Activated T-cell treated with anti-CD3 and anti-CD28 coated beads, Interleukin-2, amount 50 U/mL, for 24 hours (primary cell): ENCODE results near the gene ASPM.

Source experiments
- DNase-seq: peaks from one replicate; pipeline ENCODE4 v3.0.0-alpha.2; 2020
- H3K27ac Mint-ChIP-seq: 2 replicates; pipeline ENCODE4 v1.8.0; 2020; ENCODE audit warnings: mild to moderate bottlenecking, mixed read lengths
- H3K27me3 Mint-ChIP-seq: 2 replicates; pipeline ENCODE4 v1.8.0; 2020; ENCODE audit warnings: mixed read lengths
- H3K36me3 Mint-ChIP-seq: 2 replicates; pipeline ENCODE4 v1.8.0; 2020; ENCODE audit warnings: low read depth, mixed read lengths
- H3K4me1 Mint-ChIP-seq: 2 replicates; pipeline ENCODE4 v1.8.0; 2020; ENCODE audit warnings: low read depth, mixed read lengths
- H3K4me3 Mint-ChIP-seq: 2 replicates; pipeline ENCODE4 v1.8.0; 2020; ENCODE audit warnings: mild to moderate bottlenecking, moderate library complexity, mixed read lengths
- H3K9me3 Mint-ChIP-seq: 2 replicates; pipeline ENCODE4 v1.8.0; 2020; ENCODE audit warnings: mixed read lengths

ASPM gene

DNA sequence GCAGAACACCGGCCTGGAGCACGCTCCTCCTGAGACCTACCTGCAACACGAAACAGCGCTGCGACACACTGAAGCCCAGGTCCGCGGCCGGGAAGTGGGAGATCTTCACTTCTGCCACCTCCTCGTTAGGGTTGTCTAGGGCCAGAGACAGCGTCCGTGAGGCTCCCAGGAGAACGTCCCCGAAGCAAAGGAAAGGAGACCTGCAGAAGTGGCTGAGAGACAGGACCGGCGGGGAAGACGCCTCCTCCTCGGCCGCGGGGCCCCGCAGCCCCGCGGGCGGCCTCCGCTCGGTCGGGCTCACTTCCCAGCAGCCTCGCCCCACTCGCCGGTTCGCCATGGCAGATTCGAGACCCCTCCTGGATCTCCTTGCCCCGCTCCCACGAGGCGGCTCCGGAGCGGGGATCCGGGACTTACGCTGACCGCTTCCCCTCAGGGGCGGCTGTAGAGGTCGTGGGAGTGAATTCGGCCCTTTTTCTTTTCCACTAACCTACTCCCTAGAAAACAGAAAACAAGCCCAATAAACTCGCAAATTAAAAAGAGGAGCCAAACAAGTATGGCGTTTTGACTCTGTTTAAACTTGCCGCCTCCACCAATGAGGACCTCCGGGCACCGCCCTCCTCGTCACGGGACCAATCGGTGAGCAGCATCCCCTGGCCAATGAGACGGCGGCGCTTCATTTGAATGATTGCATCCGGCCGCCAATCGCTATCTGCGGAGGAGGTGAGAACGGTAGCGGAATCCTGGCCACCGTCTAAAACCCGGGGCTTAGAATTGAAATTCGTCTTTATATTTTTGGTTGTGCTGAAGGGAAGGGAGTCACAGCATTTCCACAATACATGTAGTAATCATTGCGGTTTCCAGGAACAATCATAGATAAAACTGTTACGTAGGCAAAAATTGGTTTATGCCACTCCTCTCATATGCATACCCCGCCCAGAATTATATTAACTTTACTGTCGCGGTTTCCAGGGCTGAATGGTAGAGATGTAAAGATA lies at the start of gene ASPM:
Gene ASPM (minus strand): TSS at position 569 of the 995 bp plus-strand sequence. CDS start 232 bp downstream, at position 337.
- peak; percentile 92 for DNase-seq
- Mint-ChIP-seq H3K27me3 (peaks cover 6% of the 10 kb centered on the region), H3K27ac (peak within 1 kb of the TSS; percentile 97), H3K36me3 (peaks cover 35% of the 10 kb centered on the region), H3K9me3 (no peaks in the 10 kb centered on the region), H3K4me3 (peak within 1 kb of the TSS; percentile 96), H3K4me1 (peaks cover 21% of the 10 kb centered on the region)

GRCh38 chr1:197195100-197195499 lies 48.6 kb upstream of the ASPM start:
- Mint-ChIP-seq H3K27me3 (no peaks in the 10 kb centered on the region), H3K9me3 (no peaks in the 10 kb centered on the region), H3K27ac (no peak overlapping the region), H3K4me1 (peaks cover 58% of the 10 kb centered on the region), H3K36me3 (peaks cover 9% of the 10 kb centered on the region), H3K4me3 (no peak overlapping the region)
- DNase-seq: no peak

- no peak for DNase-seq
- H3K4me1 Mint-ChIP-seq: peaks cover 15% of the 10 kb centered on the region
- H3K9me3 Mint-ChIP-seq: no peaks in the 10 kb centered on the region
- H3K36me3 Mint-ChIP-seq: peaks cover 78% of the 10 kb centered on the region
- no peak overlapping the region for H3K4me3 Mint-ChIP-seq
- H3K27ac Mint-ChIP-seq: peak overlapping the region; percentile 8
- H3K27me3 Mint-ChIP-seq: no peaks in the 10 kb centered on the region
Measured at GRCh38 chr1:197184190-197184589, 37.7 kb upstream of the ASPM start.

GRCh38 chr1:197183195-197183748 lies 36.8 kb upstream of the ASPM start:
- H3K9me3 Mint-ChIP-seq: no peaks in the 10 kb centered on the region
- H3K27ac Mint-ChIP-seq: no peak overlapping the region
- peaks cover 78% of the 10 kb centered on the region for H3K36me3 Mint-ChIP-seq
- H3K27me3 Mint-ChIP-seq: no peaks in the 10 kb centered on the region
- H3K4me1 Mint-ChIP-seq: peaks cover 15% of the 10 kb centered on the region
- no peak overlapping the region for H3K4me3 Mint-ChIP-seq
- DNase-seq: no peak

DNA sequence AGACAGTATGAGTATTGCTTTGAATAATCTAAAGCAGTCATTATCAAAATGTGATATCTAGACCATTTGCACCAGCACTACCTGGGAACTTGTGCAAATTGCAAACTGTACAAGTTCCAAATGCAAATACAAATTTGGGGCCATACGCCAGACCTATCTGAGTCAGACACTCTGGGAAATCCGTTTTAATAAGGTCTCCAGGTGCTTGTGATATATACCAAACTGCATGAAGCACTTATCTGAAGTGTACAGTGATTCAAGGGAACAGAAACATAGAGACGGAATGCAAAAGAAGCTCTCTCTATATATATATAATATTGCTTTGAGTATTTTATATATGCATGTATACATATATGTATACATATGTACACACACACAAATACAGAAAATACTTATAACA lies 36.2 kb upstream of the ASPM start:
- no peak overlapping the region for H3K4me3 Mint-ChIP-seq
- H3K9me3 Mint-ChIP-seq: no peaks in the 10 kb centered on the region
- H3K27ac Mint-ChIP-seq: no peak overlapping the region
- H3K4me1 Mint-ChIP-seq: peaks cover 15% of the 10 kb centered on the region
- DNase-seq: no peak
- peaks cover 73% of the 10 kb centered on the region for H3K36me3 Mint-ChIP-seq
- no peaks in the 10 kb centered on the region for H3K27me3 Mint-ChIP-seq

DNA sequence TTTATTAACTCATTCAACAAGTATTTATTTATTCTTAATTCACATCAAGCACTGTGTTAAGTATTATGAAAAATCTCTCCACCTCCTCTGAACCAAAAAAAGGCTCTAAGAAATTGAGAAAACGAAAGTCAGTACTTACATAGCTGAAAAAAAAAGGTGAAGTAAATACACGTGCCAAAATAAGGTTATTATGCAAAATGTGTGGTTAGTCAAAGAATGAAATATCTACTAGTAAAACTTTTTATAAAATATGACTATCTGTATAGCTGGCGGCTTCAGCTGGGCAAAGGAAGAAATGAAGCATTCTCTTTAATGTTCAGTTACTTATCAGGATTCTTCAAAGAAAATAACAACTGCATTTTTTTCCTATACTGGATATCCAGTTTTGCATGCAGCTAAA lies 35.5 kb upstream of the ASPM start:
- Mint-ChIP-seq H3K9me3 (no peaks in the 10 kb centered on the region), H3K27me3 (no peaks in the 10 kb centered on the region), H3K27ac (no peak overlapping the region), H3K4me3 (no peak overlapping the region), H3K4me1 (peaks cover 15% of the 10 kb centered on the region), H3K36me3 (peaks cover 71% of the 10 kb centered on the region)
- no peak for DNase-seq

DNA sequence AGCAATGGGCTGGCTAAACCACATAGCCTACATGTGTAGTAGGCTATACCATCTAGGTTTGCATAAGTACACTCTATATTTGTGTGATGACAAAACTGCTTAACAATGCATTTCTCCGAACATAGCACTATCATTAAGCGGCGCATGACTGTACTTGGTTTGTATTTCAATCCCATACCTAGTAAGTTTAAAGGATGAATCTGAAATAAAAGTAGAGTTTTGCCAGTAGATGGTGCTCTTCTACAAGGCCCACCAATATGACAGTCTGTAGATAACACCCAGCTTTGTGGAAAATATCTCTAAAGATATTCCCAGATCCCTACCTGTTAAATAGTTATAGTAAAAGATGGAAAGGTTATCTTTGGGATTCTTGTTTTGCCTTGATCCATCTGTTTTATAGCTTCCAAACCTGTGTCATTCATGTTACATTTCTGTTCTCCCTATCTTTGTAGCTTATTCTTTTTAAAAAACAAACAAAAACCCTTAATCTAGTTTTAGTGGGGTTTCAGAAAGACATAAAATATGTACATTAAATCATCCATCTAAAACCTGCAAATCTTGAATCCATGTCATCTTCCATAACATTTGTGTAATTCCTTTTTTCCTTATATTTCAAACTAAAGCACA lies 33.9 kb upstream of the ASPM start:
- H3K27me3 Mint-ChIP-seq: no peaks in the 10 kb centered on the region
- H3K36me3 Mint-ChIP-seq: peaks cover 65% of the 10 kb centered on the region
- H3K4me1 Mint-ChIP-seq: peaks cover 9% of the 10 kb centered on the region
- H3K9me3 Mint-ChIP-seq: no peaks in the 10 kb centered on the region
- DNase-seq: no peak
- H3K4me3 Mint-ChIP-seq: no peak overlapping the region
- no peak overlapping the region for H3K27ac Mint-ChIP-seq

DNA sequence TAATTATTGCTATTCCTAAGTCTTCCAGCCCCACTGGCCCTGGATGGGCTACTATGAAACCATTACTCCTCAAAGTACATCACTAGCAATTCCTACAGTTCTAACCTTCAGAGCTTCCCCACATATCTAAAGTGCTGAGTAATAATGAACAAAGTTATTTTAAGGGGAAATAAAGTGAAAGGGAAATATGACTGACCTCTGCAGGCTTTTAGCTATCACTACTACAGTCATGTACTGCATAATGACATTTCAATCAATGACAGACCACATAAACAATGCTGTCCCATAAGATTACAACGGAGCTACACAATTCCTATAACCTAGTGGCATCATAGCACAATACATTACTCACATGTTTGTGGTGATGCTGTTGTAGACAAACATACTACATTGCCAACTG lies 32.5 kb upstream of the ASPM start:
- Mint-ChIP-seq H3K27ac (no peak overlapping the region), H3K4me1 (peaks cover 8% of the 10 kb centered on the region), H3K36me3 (peaks cover 71% of the 10 kb centered on the region), H3K9me3 (no peaks in the 10 kb centered on the region), H3K4me3 (no peak overlapping the region), H3K27me3 (no peaks in the 10 kb centered on the region)
- no peak for DNase-seq

GRCh38 chr1:197174818-197175217 lies 28.3 kb upstream of the ASPM start:
- Mint-ChIP-seq H3K4me3 (no peak overlapping the region), H3K4me1 (no peaks in the 10 kb centered on the region), H3K27me3 (no peaks in the 10 kb centered on the region), H3K27ac (no peak overlapping the region), H3K9me3 (no peaks in the 10 kb centered on the region), H3K36me3 (peaks cover 69% of the 10 kb centered on the region)
- no peak for DNase-seq

- H3K4me3 Mint-ChIP-seq: no peak overlapping the region
- no peak overlapping the region for H3K27ac Mint-ChIP-seq
- H3K9me3 Mint-ChIP-seq: no peaks in the 10 kb centered on the region
- peaks cover 73% of the 10 kb centered on the region for H3K36me3 Mint-ChIP-seq
- no peak for DNase-seq
- H3K4me1 Mint-ChIP-seq: no peaks in the 10 kb centered on the region
- no peaks in the 10 kb centered on the region for H3K27me3 Mint-ChIP-seq
Measured at GRCh38 chr1:197173571-197174507, 27.4 kb upstream of the ASPM start.

GRCh38 chr1:197171531-197171930 lies 25.1 kb upstream of the ASPM start:
- H3K4me3 Mint-ChIP-seq: no peak overlapping the region
- H3K27ac Mint-ChIP-seq: no peak overlapping the region
- no peaks in the 10 kb centered on the region for H3K27me3 Mint-ChIP-seq
- H3K36me3 Mint-ChIP-seq: peaks cover 76% of the 10 kb centered on the region
- no peaks in the 10 kb centered on the region for H3K4me1 Mint-ChIP-seq
- no peak for DNase-seq
- H3K9me3 Mint-ChIP-seq: no peaks in the 10 kb centered on the region

DNA sequence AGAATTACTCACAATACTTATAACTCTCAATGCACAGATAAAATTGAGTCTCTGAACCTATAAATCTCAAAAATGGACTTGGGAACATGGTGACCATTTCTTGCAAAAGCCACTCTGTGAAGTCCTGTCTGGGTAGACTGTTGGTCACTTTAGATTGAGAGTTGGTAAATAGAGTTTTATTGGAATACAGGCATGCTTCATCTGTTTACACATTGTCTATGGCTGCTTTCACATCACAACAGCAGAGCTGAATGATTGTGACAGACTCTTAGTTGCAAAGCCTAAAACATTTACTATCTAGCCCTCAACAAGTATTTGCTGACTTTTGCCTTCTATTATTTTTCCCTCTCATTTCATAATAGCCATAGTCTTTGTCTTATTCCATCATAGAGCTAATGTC lies 24.1 kb upstream of the ASPM start:
- no peak for DNase-seq
- no peaks in the 10 kb centered on the region for H3K4me1 Mint-ChIP-seq
- H3K9me3 Mint-ChIP-seq: no peaks in the 10 kb centered on the region
- no peak overlapping the region for H3K4me3 Mint-ChIP-seq
- H3K27me3 Mint-ChIP-seq: no peaks in the 10 kb centered on the region
- H3K27ac Mint-ChIP-seq: no peak overlapping the region
- H3K36me3 Mint-ChIP-seq: peaks cover 73% of the 10 kb centered on the region

DNA sequence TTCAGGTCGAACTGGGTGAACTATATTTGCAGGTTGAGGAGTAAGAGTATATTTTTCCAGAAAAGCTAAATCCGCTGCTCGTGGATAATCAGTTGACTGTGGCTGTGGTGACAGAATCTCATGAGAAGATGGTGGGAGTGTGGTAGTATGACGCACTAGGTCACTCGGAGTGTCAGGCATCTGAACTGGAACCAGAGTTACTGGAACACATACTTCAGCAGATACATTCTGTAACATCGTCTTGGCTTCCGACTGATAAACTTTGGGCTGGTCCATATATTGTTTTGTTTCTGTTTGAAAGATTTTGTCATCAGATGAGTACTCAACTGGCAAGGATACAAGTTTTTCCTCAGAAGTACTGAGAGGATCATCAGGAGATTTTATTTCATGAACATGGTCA lies 13.0 kb upstream of the ASPM start:
- Mint-ChIP-seq H3K9me3 (no peaks in the 10 kb centered on the region), H3K36me3 (peaks cover 41% of the 10 kb centered on the region), H3K4me3 (no peak overlapping the region), H3K27me3 (no peaks in the 10 kb centered on the region), H3K27ac (no peak overlapping the region), H3K4me1 (no peaks in the 10 kb centered on the region)
- DNase-seq: no peak

DNA sequence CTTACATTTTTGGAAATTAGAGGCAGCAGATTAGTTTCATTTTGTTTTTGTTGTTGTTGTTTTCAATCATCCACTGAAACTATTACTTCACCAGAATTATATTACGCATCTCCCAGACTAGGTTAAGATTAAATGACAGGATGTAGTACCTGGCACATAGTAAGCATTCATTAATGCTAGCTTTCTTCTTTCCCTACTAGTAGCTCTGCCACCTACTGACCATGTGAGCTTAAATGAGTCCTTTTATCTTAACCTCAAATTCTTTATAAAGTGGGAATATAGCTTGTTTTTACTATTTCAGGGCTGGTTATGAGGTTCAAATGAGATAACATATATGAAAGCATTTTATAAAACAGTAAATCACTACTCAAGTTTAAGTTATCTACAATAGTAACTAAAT lies 10.2 kb upstream of the ASPM start:
- peaks cover 30% of the 10 kb centered on the region for H3K36me3 Mint-ChIP-seq
- no peaks in the 10 kb centered on the region for H3K9me3 Mint-ChIP-seq
- no peak overlapping the region for H3K4me3 Mint-ChIP-seq

More for the DNA sequence above, 10.2 kb upstream of the ASPM start:
- Mint-ChIP-seq H3K27me3 (no peaks in the 10 kb centered on the region), H3K4me1 (no peaks in the 10 kb centered on the region), H3K27ac (no peak overlapping the region)
- no peak for DNase-seq
